KOPT-K1 (cell line): Measurements from ENCODE around the gene PPP1R14C.
"Not testable (repeated sequence)": the region's sequence is repeated elsewhere in the genome, so short reads cannot be mapped to it uniquely, and the experiment has no call there.

Experiments used
- H3K27ac ChIP-seq: fragments of 200-600 bp; sonication (generic); 2 replicates; pipeline ENCODE4 v1.5.1; 2016; ENCODE audit warnings: antibody characterized with exemption, mild to moderate bottlenecking, low read depth, low read length; ENCODE audit not compliant: poor library complexity, severe bottlenecking
- H3K36me3 ChIP-seq: fragments of 200-600 bp; sonication (generic); 2 replicates; pipeline ENCODE4 v1.5.1; 2017; ENCODE audit warnings: antibody characterized with exemption, mild to moderate bottlenecking, low read length, moderate library complexity; ENCODE audit not compliant: insufficient read depth
- H3K9me3 ChIP-seq: fragments of 200-600 bp; sonication (generic); 2 replicates; pipeline ENCODE4 v1.5.1; 2017; ENCODE audit warnings: antibody characterized with exemption, low read length, mild to moderate bottlenecking; ENCODE audit not compliant: insufficient read depth, poor library complexity, severe bottlenecking

PPP1R14C gene

GRCh38 chr6:150187433-150187832 lies 44.6 kb downstream of the PPP1R14C start:
- H3K9me3 ChIP-seq, H3K36me3 ChIP-seq, H3K27ac ChIP-seq: not testable (repeated sequence)

DNA sequence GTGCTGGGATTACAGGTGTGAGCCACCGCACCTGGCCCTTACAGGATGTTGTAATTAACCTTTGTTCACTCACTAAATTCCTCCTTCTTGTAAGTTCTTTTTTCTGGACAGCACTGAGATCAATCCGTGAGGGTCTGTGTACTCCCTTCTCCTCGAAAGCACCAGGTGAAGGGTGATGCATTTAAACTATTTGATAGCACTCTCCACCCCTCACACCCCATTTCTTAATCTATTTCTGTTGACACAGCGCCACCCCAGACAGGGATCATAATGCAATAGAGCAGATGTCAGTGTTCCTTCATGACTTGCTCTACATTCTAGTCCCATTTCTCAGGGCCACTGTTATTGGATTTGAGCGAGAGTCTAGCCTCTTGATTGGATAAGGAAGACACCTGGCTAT lies 46.3 kb downstream of the PPP1R14C start:
- Histone ChIP-seq H3K27ac (no peak overlapping the region), H3K36me3 (no peaks in the 10 kb centered on the region), H3K9me3 (no peaks in the 10 kb centered on the region)

- H3K9me3 ChIP-seq: no peaks in the 10 kb centered on the region
- no peaks in the 10 kb centered on the region for H3K36me3 ChIP-seq
- H3K27ac ChIP-seq: no peak overlapping the region
Observed at GRCh38 chr6:150191809-150192208, 49.0 kb downstream of the PPP1R14C start.

DNA sequence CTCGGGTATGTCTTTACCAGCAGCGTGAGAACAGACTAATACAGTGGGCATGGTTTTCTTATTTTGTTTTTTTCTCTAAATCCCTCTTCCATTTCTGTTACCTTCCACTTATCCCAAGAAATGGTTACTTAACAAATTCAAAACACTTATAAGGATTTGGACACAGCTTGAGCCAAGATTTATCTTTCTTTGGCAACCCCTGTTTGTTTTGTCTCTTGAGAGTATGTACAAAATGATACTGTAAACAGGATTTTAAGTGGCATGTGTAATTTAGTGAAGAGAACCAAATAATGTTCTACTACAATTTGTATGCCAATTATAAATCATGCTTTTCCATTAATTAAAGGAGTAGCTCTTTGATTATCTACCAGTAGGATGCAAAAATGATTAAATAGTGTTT lies 51.4 kb downstream of the PPP1R14C start:
- Histone ChIP-seq H3K27ac (no peak overlapping the region), H3K9me3 (no peaks in the 10 kb centered on the region), H3K36me3 (no peaks in the 10 kb centered on the region)

DNA sequence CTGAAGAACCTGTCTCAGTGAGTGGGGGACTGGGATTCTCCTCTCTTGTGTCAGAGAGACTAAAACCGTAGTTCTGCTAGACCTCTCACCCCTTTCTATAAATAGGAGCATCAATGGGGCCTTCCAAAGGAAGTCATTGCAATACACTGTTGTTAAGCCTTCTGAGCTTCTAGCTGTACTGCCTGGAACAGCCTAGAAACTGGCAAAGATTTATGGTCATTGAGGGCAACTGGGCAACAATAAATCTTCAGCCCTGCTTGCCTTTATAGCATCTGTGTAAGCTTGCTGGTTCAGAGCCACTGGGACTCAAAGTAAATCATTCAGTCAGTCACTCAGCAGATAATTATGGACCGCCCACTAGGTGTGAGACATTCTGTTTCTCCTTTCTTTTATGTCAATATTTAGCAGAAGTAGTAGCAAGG lies 53.2 kb downstream of the PPP1R14C start:
- Histone ChIP-seq H3K36me3 (no peaks in the 10 kb centered on the region), H3K9me3 (no peaks in the 10 kb centered on the region), H3K27ac (no peak overlapping the region)

DNA sequence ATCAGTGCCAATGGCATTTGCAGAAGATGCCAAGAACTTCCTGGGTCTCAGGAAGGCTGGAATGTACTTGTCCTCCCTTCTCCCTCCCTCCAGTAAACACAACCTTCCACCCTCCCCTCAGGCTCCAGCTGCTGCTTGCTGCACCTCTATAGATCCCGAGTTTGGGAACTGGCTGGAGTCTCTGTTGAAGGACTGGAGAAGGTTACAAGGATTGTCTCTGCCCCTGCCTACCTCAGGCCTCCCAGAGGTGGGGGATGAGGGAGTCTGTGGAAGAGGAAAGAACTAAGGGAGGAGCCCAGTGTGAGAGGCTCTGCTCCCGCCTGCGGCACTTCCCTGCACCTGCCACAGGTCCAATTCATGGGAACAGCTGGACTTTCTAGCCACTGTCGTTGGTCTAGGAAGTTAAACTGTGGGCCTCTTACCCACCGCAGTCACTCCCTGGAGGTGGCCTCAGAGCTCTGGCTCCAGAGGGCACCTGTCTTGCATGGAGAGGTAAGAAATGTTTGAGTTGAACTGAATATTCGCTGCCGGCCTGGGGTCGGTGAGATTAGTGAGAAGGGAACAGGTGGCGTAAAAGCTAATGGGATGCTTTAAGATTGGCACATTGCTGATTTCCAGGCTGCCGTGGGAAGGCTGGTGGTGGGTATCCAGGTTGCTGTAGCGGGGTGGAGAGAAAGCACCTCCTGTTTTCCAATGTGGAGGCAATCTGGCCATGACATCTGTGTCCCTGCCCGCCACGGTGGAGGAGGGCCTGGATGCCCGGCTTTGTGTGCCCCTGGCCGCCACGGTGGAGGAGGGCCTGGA lies 54.3 kb downstream of the PPP1R14C start:
- Histone ChIP-seq H3K9me3 (no peaks in the 10 kb centered on the region), H3K27ac (no peak overlapping the region), H3K36me3 (no peaks in the 10 kb centered on the region)

DNA sequence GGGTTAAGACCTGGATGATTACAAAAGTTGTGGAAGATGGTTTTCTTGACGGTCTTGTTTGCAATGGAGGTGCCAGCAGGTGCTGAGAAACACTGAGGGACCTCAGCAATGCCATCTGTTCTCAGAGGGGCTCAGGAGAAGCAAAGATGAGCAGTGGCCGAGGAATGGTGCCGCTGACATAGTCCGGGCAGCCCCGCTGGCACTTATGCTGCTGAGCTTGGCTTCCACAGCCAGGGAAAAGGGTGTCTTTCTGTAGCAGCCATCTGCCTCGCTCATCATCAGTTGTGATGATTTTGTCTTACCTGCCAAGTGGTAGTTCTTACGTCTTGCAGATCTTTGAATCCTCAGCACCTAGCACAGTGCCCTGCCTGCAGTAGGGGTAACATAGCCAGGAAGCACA lies 55.7 kb downstream of the PPP1R14C start:
- H3K9me3 ChIP-seq: no peaks in the 10 kb centered on the region
- no peak overlapping the region for H3K27ac ChIP-seq
- no peaks in the 10 kb centered on the region for H3K36me3 ChIP-seq

DNA sequence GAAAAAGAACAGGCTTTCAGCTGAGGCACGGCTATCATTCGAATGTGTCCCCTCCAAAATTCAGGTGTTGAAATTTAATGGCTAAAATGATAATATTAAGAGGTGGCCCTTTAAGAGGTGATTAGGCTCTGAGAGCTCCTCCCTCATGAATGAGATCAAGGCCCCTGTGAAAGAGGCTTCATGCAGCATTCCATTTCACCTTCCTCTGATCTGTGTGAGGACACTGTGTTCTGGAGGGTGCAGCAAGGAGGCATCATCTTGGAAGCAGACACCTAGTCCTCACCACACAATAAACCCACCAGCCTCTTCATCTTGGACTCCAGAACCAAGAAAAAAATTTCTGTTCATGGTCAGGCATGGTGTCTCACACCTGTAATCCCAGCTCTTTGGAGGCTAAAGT lies 56.4 kb downstream of the PPP1R14C start:
- Histone ChIP-seq H3K9me3 (no peaks in the 10 kb centered on the region), H3K36me3 (no peaks in the 10 kb centered on the region), H3K27ac (no peak overlapping the region)

- Histone ChIP-seq H3K27ac (no peak overlapping the region), H3K36me3 (no peaks in the 10 kb centered on the region), H3K9me3 (no peaks in the 10 kb centered on the region)
Observed at GRCh38 chr6:150200428-150201100, 57.7 kb downstream of the PPP1R14C start.

DNA sequence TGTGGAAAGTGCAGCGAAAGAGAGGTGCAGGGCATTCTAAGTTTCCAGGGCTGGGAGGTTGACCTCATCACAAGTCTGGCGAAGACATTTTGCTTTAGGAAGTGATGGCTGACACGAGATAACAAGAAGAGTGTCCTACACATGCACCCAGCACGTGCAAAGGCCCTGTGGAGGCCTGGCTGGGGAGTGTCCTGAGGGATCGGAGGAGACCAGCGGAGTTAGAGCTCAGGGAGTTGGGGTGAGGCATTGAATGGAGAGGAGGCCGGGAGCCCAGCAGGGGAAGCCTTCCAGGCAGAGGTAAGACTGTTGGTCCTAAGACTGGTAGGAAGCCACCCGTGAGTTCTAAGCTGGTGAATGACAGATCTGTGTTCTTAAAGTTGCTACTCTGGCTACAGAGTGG lies 58.4 kb downstream of the PPP1R14C start:
- no peaks in the 10 kb centered on the region for H3K9me3 ChIP-seq
- H3K27ac ChIP-seq: no peak overlapping the region
- no peaks in the 10 kb centered on the region for H3K36me3 ChIP-seq

DNA sequence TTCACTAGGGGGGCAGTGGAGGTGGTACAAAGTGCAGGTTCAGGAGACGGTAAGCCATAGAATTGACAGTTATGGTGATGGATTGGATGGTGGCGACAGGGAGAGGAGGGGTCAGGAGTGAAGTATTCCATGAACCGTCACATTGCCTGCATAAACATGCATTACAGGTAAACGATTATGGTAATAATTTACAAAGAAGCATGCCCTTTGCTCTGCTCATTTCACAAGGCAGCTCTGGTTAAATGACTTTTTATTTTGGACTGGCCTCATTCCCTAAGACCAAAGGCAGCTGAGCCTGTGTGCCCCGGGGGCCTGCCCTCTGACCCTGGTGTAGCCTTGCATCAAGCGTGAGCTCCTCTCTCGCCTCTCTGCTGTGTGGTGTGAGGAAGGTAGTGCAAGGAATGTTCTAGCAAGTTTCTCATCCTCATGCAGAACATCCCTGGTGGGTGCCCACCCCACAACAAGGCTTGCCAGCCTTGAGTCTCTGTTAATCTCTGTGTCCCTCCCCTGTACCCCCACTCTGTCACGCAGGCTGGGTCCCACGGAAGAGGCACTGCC lies 59.0 kb downstream of the PPP1R14C start:
- H3K9me3 ChIP-seq: no peaks in the 10 kb centered on the region
- no peak overlapping the region for H3K27ac ChIP-seq
- H3K36me3 ChIP-seq: no peaks in the 10 kb centered on the region

GRCh38 chr6:150202404-150202803 lies 59.6 kb downstream of the PPP1R14C start:
- H3K27ac ChIP-seq: no peak overlapping the region
- H3K36me3 ChIP-seq: no peaks in the 10 kb centered on the region
- H3K9me3 ChIP-seq: no peaks in the 10 kb centered on the region

- no peaks in the 10 kb centered on the region for H3K36me3 ChIP-seq
- no peaks in the 10 kb centered on the region for H3K9me3 ChIP-seq
- no peak overlapping the region for H3K27ac ChIP-seq
Observed at GRCh38 chr6:150202934-150203333, 60.1 kb downstream of the PPP1R14C start.

DNA sequence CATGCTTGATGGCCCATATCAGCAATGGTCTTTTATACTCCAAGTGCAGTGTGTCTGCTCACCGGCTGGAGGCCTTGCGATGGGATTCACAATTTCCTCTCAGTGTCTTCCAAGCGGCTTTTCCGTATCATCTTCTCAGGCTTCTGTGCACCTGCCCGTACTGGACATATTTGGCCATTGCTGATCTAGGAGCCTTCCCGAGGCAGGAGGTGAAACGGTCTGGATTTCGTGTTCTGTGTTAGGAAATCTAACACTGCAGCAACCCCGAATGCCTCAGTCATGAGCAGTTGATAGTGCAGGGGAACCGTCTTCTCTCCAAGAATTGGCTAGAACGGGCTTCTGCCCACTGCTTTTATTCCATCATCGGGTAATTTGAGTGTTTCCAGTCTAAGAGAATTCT lies 60.5 kb downstream of the PPP1R14C start:
- Histone ChIP-seq H3K9me3 (no peaks in the 10 kb centered on the region), H3K36me3 (no peaks in the 10 kb centered on the region), H3K27ac (no peak overlapping the region)

GRCh38 chr6:150203871-150204545 lies 61.2 kb downstream of the PPP1R14C start:
- Histone ChIP-seq H3K36me3 (no peaks in the 10 kb centered on the region), H3K9me3 (no peaks in the 10 kb centered on the region), H3K27ac (no peak overlapping the region)
